Measurements from ENCODE around the gene ZNF689. TPM values are rescaled to one million over a fixed set of nuclear protein-coding genes. Genes with fewer than 3 reads are reported as not detected.

Gene ZNF689
- total and polyA plus RNA-seq, 5 donors: 3.3 to 7.1 (median 5.9) TPM

DNA sequence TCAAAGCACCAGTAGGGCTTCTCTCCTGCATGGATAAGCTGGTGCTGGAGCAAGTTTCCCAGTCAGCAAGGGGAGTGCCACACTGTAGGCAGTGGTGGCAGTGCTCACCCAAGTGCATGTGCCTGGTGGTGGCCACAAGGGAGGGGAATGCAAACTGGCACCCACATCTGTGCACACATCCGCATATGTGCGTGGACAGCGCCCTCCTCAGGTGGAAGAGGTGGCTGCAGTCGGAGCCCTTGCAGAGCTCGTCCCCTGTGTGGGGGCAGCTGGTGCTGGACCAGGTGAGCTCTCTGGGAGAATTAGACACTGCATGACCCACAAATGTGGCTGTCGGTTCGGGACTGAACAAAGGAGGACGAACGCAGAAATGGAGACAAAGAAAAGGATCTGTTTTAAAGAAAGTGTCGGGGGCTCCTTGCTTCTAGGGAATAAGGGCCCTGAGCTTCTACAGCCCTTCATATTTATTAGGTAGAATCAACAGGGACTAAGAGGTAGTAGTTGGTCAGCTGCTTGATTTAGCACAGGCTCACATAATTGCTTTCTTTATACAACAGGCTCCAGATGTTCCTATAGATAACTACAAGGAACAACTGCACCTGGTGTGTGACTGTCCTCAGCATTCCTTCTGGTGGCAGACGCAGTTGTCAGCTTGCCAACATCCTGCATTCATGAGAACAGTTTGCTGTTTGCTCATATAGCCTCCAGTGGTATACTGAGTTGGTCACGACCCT lies 5.3 kb upstream of the ZNF689 start:
- Histone ChIP-seq H3K4me1 (ENCODE audit: control insufficient read depth, insufficient read depth, low read length) (no peaks in the 10 kb centered on the region), H3K27me3 (ENCODE audit: control insufficient read depth, insufficient read depth) (no peaks in the 10 kb centered on the region), H3K4me3 (ENCODE audit: low read length) (no peak overlapping the region), H3K9me3 (ENCODE audit: control insufficient read depth, low read length) (no peaks in the 10 kb centered on the region), H3K27ac (ENCODE audit: low read length) (no peak overlapping the region)
- WGBS: 37% methylated on average over 12 of the region's 12 CpGs
- ATAC-seq (peak; percentile 42), DNase-seq (peak in 2 of 3 donors; percentile 75 to 79)
- intact Hi-C loops (cut with DNase I): loop anchor here in 1 of 4 donors (10.0 kb wide), 1 partner anchor 171 kb away; the partner anchor contains the start of gene SEPHS2

- DNase-seq (peak; percentile 65 to 87 (median 81)), ATAC-seq (peak; percentile 68 to 76)
- WGBS: 12% methylated on average over 40 of the region's 40 CpGs
These were observed 925 bp downstream of the ZNF689 start for GRCh38 chr16:30609002-30609925.

DNA sequence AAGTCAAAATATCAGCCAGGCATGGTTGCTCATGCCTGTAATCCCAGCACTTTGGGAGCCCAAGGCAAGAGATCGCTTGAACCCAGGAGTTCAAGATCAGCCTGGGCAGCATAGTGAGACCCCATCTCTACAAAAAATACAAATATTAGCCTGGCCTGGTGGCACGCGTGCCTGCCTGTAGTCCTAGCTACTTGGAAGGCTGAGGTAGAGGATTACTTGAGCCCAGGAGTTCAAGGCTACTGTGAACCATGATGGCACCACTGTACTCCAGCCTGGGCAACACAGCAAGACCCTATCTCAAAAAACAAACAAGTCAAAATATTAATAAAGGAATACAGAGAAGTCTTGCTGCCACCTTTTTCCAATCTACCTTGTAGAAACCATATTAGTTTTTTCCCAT lies 4.2 kb downstream of the ZNF689 start:
- Histone ChIP-seq H3K27ac (ENCODE audit: low read length) (no peak overlapping the region), H3K4me1 (ENCODE audit: control insufficient read depth, insufficient read depth, low read length) (no peaks in the 10 kb centered on the region), H3K4me3 (ENCODE audit: low read length) (no peak overlapping the region), H3K27me3 (ENCODE audit: control insufficient read depth, insufficient read depth) (no peaks in the 10 kb centered on the region), H3K9me3 (ENCODE audit: control insufficient read depth, low read length) (no peaks in the 10 kb centered on the region)
- intact Hi-C loops (cut with DNase I): loop anchor here in 2 of 4 donors (10.0 kb wide), 2 partner anchors 161 to 171 kb away; partner anchors contain the start of genes DCTPP1 (in 1 of the 2) and SEPHS2 (in 1 of the 2)
- DNase-seq (no peak), ATAC-seq (no peak)
- WGBS: 97% methylated on average over 3 of the region's 3 CpGs

More at GRCh38 chr16:30609002-30609925, 925 bp downstream of the ZNF689 start:
- peak overlapping the region; percentile 94 for H3K27ac ChIP-seq (ENCODE audit: low read length)
- peak overlapping the region; percentile 88 for H3K4me3 ChIP-seq (ENCODE audit: low read length)
- no peaks in the 10 kb centered on the region for H3K4me1 ChIP-seq (ENCODE audit: control insufficient read depth, insufficient read depth, low read length)
- intact Hi-C loops (cut with DNase I): loop anchor here in 2 of 4 donors (10.0 kb wide), 2 partner anchors 164 to 174 kb away; partner anchors contain the start of genes DCTPP1 (in 1 of the 2) and SEPHS2 (in 1 of the 2)
- no peaks in the 10 kb centered on the region for H3K9me3 ChIP-seq (ENCODE audit: control insufficient read depth, low read length)
- no peaks in the 10 kb centered on the region for H3K27me3 ChIP-seq (ENCODE audit: control insufficient read depth, insufficient read depth)

- no peak for ATAC-seq
- Histone ChIP-seq H3K4me3 (ENCODE audit: low read length) (no peak overlapping the region), H3K27ac (ENCODE audit: low read length) (no peak overlapping the region), H3K9me3 (ENCODE audit: control insufficient read depth, low read length) (no peaks in the 10 kb centered on the region), H3K27me3 (ENCODE audit: control insufficient read depth, insufficient read depth) (no peaks in the 10 kb centered on the region), H3K4me1 (ENCODE audit: control insufficient read depth, insufficient read depth, low read length) (no peaks in the 10 kb centered on the region)
- WGBS: 82% methylated on average over 15 of the region's 15 CpGs
- peak in 1 of 3 donors; percentile 41 for DNase-seq
- intact Hi-C loops (cut with DNase I): loop anchor here in 2 of 4 donors (10.0 kb wide), 2 partner anchors 160 to 170 kb away; partner anchors contain the start of genes DCTPP1 (in 1 of the 2) and SEPHS2 (in 1 of the 2)
These were observed 5.0 kb downstream of the ZNF689 start for GRCh38 chr16:30605158-30605557.

DNA sequence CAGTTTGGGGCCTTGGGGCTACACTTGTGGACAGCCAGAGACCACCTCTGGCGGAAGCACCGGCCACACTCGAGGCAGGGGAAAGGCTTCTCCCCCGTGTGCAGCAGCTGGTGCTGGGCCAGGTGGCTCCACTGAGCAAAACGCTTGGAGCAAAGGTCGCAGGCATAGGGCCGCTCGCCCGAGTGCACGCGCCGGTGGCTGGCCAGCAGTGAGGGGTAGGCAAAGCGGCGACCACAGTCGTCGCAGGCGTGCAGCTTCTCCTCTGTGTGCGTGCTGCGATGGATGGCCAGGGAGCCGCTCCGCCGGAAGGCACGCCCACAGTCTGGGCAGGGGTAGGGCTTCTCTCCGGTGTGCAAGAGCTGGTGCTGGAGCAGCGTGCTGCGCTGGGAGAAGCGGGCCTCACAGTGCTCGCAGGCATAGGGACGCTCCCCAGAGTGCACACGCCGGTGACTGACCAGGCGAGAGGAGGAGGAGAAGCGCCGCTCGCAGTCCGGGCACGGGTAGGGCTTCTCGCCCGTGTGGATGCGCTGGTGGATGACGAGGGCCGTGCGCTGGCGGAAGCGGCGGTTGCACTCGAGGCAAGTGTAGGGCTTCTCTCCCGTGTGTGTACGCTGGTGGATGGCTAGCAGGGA lies 5.8 kb downstream of the ZNF689 start:
- Histone ChIP-seq H3K4me1 (ENCODE audit: control insufficient read depth, insufficient read depth, low read length) (no peaks in the 10 kb centered on the region), H3K27ac (ENCODE audit: low read length) (no peak overlapping the region)
- intact Hi-C loops (cut with DNase I): loop anchor here in 2 of 4 donors (10.0 kb wide), 2 partner anchors 160 to 170 kb away; partner anchors contain the start of genes DCTPP1 (in 1 of the 2) and SEPHS2 (in 1 of the 2)

DNA sequence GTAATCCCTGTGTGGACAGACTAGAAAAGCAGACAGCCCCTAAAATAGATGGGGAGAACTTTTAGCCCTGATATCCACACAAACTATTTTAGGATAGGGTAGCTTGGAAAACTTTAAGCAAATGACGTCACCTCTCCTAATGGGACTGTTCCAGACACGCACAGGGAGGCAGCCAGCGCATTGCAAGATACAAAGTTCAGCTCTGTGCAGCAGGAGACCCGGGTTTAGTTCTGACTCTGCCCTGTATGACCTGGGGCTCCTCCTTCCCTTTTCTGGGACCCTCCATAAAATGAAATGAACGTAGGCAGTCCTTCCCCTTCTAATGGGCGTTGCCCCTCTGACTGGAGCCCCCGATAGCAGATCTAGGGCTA lies 6.3 kb downstream of the ZNF689 start:
- 85% methylated on average over 7 of the region's 7 CpGs for WGBS
- no peak overlapping the region for H3K27ac ChIP-seq (ENCODE audit: low read length)
- H3K27me3 ChIP-seq (ENCODE audit: control insufficient read depth, insufficient read depth): no peaks in the 10 kb centered on the region
- DNase-seq: no peak
- no peaks in the 10 kb centered on the region for H3K4me1 ChIP-seq (ENCODE audit: control insufficient read depth, insufficient read depth, low read length)
- H3K9me3 ChIP-seq (ENCODE audit: control insufficient read depth, low read length): no peaks in the 10 kb centered on the region
- no peak for ATAC-seq
- intact Hi-C loops (cut with DNase I): loop anchor here in 2 of 4 donors (10.0 kb wide), 2 partner anchors 159 to 169 kb away; partner anchors contain the start of genes DCTPP1 (in 1 of the 2) and SEPHS2 (in 1 of the 2)
- no peak overlapping the region for H3K4me3 ChIP-seq (ENCODE audit: low read length)

More for the DNA sequence above, 5.8 kb downstream of the ZNF689 start:
- H3K4me3 ChIP-seq (ENCODE audit: low read length): no peak overlapping the region
- DNase-seq (no peak), ATAC-seq (no peak)
- 92% methylated on average over 49 of the region's 49 CpGs for whole genome bisulfite sequencing
- H3K27me3 ChIP-seq (ENCODE audit: control insufficient read depth, insufficient read depth): no peaks in the 10 kb centered on the region
- no peaks in the 10 kb centered on the region for H3K9me3 ChIP-seq (ENCODE audit: control insufficient read depth, low read length)

GRCh38 chr16:30602616-30603277 lies 7.4 kb downstream of the ZNF689 start:
- Histone ChIP-seq H3K27ac (ENCODE audit: low read length) (no peak overlapping the region), H3K9me3 (ENCODE audit: control insufficient read depth, low read length) (no peaks in the 10 kb centered on the region), H3K27me3 (ENCODE audit: control insufficient read depth, insufficient read depth) (no peaks in the 10 kb centered on the region), H3K4me1 (ENCODE audit: control insufficient read depth, insufficient read depth, low read length) (no peaks in the 10 kb centered on the region), H3K4me3 (ENCODE audit: low read length) (no peak overlapping the region)
- intact Hi-C loops (cut with DNase I): loop anchor here in 2 of 4 donors (10.0 kb wide), 2 partner anchors 158 to 168 kb away; partner anchors contain the start of genes DCTPP1 (in 1 of the 2) and SEPHS2 (in 1 of the 2)
- peak in 1 of 2 donors; percentile 32 for ATAC-seq
- no peak for DNase-seq
- 71% methylated on average over 4 of the region's 4 CpGs for WGBS

- no peak for ATAC-seq
- H3K4me3 ChIP-seq (ENCODE audit: low read length): no peak overlapping the region
- intact Hi-C loops (cut with DNase I): loop anchor here in 2 of 4 donors (10.0 kb wide), 2 partner anchors 157 to 167 kb away; partner anchors contain the start of genes DCTPP1 (in 1 of the 2) and SEPHS2 (in 1 of the 2)
- no peak for DNase-seq
- H3K4me1 ChIP-seq (ENCODE audit: control insufficient read depth, insufficient read depth, low read length): no peaks in the 10 kb centered on the region
- H3K9me3 ChIP-seq (ENCODE audit: control insufficient read depth, low read length): no peaks in the 10 kb centered on the region
- H3K27me3 ChIP-seq (ENCODE audit: control insufficient read depth, insufficient read depth): no peaks in the 10 kb centered on the region
- 80% methylated on average over 4 of the region's 4 CpGs for WGBS
- no peak overlapping the region for H3K27ac ChIP-seq (ENCODE audit: low read length)
These were observed 8.2 kb downstream of the ZNF689 start for GRCh38 chr16:30601966-30602365.

DNA sequence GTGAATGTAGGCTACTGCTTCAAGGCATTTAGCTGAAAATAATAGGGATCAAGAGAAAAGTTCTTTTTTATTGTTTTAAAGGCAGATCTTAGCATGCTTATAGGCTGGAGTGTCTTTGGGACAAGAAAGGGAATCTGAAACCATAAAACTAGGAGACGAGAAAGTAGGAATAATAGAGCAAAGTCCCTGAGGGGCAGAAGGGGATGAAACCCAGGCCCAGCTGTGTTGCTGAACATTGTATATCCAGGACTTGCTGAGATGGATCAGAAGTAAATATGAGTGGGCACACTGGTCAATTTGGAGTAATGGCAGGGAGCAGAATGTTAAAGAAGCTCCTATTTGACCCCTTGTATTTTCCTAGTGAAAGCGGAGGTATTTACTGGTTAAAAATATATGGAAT lies 9.3 kb downstream of the ZNF689 start:
- no peak for DNase-seq
- ATAC-seq: no peak
- Histone ChIP-seq H3K9me3 (ENCODE audit: control insufficient read depth, low read length) (no peaks in the 10 kb centered on the region), H3K27me3 (ENCODE audit: control insufficient read depth, insufficient read depth) (no peaks in the 10 kb centered on the region), H3K27ac (ENCODE audit: low read length) (no peak overlapping the region), H3K4me1 (ENCODE audit: control insufficient read depth, insufficient read depth, low read length) (no peaks in the 10 kb centered on the region), H3K4me3 (ENCODE audit: low read length) (no peak overlapping the region)
- intact Hi-C loops (cut with DNase I): loop anchor here in 2 of 4 donors (10.0 kb wide), 2 partner anchors 156 to 166 kb away; partner anchors contain the start of genes DCTPP1 (in 1 of the 2) and SEPHS2 (in 1 of the 2)
- WGBS: 96% methylated on average over 2 of the region's 2 CpGs

All from right cardiac atrium (tissue), 5 donors.